Ascending aorta (tissue), 2 donors: ENCODE results near the gene UBE2J1. TPM values are rescaled to one million over a fixed set of nuclear protein-coding genes. Genes with fewer than 3 reads are reported as not detected.

Source experiments
- DNase-seq, 2 donors: peaks; one replicate each; pipeline ENCODE4 v3.0.0-alpha.2; 2019; ENCODE audit warnings: low spot score in 2 of 2
- H3K27ac ChIP-seq, 2 donors: fragments of 200-600 bp; sonication (generic); one replicate each; pipeline ENCODE4 v1.5.1; 2016 to 2017; ENCODE audit warnings: mild to moderate bottlenecking in 1 of 2
- H3K27me3 ChIP-seq: fragments of 200-600 bp; sonication (generic); one replicate; pipeline ENCODE4 v1.5.1; 2017
- H3K36me3 ChIP-seq, 2 donors: fragments of 200-600 bp; sonication (generic); one replicate each; pipeline ENCODE4 v1.5.1; 2016
- H3K4me1 ChIP-seq, 2 donors: fragments of 200-600 bp; sonication (generic); one replicate each; pipeline ENCODE4 v1.5.1; 2016 to 2017; ENCODE audit warnings: mild to moderate bottlenecking in 1 of 2
- H3K4me3 ChIP-seq, 2 donors: fragments of 200-600 bp; sonication (generic); one replicate each; pipeline ENCODE4 v1.5.1; 2016 to 2017; ENCODE audit warnings: mild to moderate bottlenecking in 1 of 2
- H3K9me3 ChIP-seq, 2 donors: fragments of 200-600 bp; sonication (generic); one replicate each; pipeline ENCODE4 v1.5.1; 2016
- intact Hi-C: fragments of 100-400 bp; cut with DNase I; formaldehyde crosslinking; loops from one replicate; pipeline ENCODE4 v1.15.1; 2023
- total RNA-seq: library from RNA; depleted of rRNA; stranded (reverse); fragments of >200 nt; gene quantifications from one replicate; pipeline ENCODE4 v1.1.0, GENCODE V29; 2016
- TF ChIP-seq, protein P1 (sequence below), 3 experiments: fragments of 200-600 bp in 2 of 3; fragments of 450-650 bp in 1 of 3; sonication (generic) in 2 of 3; IDR thresholded peaks; one replicate each; pipeline ENCODE4 v1.5.1; 2016 to 2019; ENCODE audit warnings: antibody characterized with exemption in 3 of 3, mild to moderate bottlenecking in 1 of 3, moderate library complexity in 1 of 3

UBE2J1 gene
- total RNA-seq, 1 donor from 2014 or later = 29.5 TPM

DNA sequence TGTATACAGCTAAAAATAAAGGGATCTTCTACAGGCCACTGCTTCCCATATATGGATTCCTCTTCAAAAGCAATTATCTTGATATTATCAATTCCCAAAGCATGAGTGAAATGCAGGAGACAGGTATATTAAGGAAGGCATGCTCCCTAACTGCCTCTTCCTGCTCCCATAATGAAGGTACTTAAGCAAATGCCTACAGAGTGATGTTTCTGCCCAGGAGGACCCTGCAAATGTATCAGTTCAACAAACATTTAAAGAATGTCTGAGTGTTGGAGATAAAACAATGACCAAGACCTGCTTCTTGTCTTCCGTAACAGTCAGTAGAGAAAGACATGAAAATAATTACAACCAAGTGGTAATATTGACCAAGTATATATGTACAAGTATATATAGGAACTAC lies 4.2 kb downstream of the UBE2J1 start:
- Histone ChIP-seq H3K27ac (no peak overlapping the region), H3K4me1 (peaks cover 3 to 18% of the 10 kb centered on the region in 2 donors), H3K36me3 (no peaks in the 10 kb centered on the region), H3K4me3 (no peak overlapping the region), H3K9me3 (no peaks in the 10 kb centered on the region), H3K27me3 (no peaks in the 10 kb centered on the region)
- TF ChIP-seq, protein P1, sequence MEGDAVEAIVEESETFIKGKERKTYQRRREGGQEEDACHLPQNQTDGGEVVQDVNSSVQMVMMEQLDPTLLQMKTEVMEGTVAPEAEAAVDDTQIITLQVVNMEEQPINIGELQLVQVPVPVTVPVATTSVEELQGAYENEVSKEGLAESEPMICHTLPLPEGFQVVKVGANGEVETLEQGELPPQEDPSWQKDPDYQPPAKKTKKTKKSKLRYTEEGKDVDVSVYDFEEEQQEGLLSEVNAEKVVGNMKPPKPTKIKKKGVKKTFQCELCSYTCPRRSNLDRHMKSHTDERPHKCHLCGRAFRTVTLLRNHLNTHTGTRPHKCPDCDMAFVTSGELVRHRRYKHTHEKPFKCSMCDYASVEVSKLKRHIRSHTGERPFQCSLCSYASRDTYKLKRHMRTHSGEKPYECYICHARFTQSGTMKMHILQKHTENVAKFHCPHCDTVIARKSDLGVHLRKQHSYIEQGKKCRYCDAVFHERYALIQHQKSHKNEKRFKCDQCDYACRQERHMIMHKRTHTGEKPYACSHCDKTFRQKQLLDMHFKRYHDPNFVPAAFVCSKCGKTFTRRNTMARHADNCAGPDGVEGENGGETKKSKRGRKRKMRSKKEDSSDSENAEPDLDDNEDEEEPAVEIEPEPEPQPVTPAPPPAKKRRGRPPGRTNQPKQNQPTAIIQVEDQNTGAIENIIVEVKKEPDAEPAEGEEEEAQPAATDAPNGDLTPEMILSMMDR (IDR thresholded peaks at IDR 0.05) = no peak
- DNase-seq = no peak
- intact Hi-C loops = no loop called here

DNA sequence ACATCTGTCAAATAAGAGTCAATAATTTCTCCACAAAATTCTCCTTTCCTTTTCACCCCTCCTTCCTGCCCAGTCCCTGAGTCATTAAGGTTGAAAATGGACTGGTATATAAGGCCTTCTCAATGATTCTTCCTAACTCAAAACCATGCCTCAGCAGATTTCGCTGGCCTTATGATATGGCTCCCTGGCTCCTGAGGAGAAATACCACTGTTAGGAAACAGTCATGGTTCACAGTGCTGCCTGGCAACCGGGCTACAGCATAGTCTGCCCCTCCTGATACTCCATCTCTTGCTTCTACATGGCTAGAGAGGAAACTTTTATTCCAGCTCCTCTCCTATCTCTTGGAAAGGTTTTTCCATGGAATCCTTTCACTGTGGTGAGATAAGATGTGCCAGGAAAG lies 4.7 kb downstream of the UBE2J1 start:
- Histone ChIP-seq H3K9me3 (no peaks in the 10 kb centered on the region), H3K4me1 (peaks cover 3 to 16% of the 10 kb centered on the region in 2 donors), H3K27me3 (no peaks in the 10 kb centered on the region), H3K36me3 (no peaks in the 10 kb centered on the region), H3K4me3 (no peak overlapping the region), H3K27ac (no peak overlapping the region)
- no peak for DNase-seq
- intact Hi-C loops = no loop called here
- TF ChIP-seq, protein P1 (IDR thresholded peaks at IDR 0.05) = no peak

DNA sequence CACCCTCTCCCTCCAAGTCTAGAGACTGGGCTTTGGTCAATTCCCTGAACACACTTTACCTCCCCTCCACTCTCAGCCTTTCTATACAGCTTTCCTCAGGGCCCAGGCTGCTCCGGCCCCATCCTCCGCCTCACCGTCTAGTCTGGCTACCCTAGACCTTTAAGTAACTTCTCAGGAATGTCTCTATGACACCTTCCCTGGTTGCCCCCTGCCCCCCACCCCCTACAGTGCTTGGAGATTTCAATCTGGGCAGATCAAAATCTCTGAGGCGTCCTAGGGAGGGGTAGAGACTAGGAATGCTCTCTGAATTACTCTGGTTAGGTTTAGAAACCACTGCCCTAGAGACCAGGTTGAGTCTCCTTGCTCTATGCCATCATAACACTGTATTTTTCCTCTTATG lies 6.1 kb downstream of the UBE2J1 start:
- intact Hi-C loops = no loop called here
- TF ChIP-seq, protein P1 (IDR thresholded peaks at IDR 0.05) = no peak
- no peaks in the 10 kb centered on the region for H3K27me3 ChIP-seq

DNA sequence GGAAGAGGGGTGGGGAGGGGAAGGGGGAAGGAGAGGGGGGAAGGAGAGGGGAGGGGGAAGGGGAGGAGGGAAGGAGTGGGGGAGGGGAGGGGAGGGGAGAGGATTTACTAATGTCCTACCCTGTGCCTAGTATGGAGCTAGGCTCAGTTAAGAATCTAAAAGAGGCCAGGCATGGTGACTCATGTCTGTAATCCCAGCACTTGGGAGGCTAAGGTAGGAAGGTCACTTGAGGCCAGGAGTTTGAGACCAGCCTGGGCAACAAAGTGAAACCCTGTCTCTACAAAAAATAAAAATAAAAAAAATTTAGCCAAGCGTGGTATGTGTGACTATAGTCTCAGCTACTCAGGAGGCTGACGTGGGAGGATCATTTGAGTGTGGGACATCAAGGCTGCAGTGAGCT lies 13.0 kb downstream of the UBE2J1 start:
- no peaks in the 10 kb centered on the region for H3K27me3 ChIP-seq

More for the DNA sequence above, 6.1 kb downstream of the UBE2J1 start:
- H3K36me3 ChIP-seq = peaks cover 5 to 9% of the 10 kb centered on the region in 2 donors
- no peaks in the 10 kb centered on the region for H3K9me3 ChIP-seq
- peaks cover 3 to 16% of the 10 kb centered on the region in 2 donors for H3K4me1 ChIP-seq
- DNase-seq = no peak
- no peak overlapping the region for H3K27ac ChIP-seq
- H3K4me3 ChIP-seq = no peak overlapping the region

DNA sequence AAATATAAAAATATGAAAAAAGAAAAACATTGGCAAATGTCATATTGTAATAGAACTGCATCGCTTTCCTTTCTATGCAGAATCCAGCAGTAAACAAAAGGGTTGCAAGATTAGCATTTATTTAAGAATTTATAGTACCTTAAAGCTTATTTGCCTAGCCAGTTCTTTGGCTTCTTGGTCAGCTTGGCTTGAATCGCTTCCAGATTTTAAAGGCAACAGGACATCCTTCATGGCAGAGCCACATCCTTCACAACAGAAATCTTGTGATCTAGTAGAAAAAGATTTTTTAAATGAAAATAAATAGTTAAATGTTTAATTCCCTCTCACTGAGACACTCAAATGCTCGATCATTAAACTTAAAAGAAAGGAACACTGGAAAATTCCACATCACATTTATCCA lies 17.4 kb downstream of the UBE2J1 start:
- intact Hi-C loops = no loop called here
- Histone ChIP-seq H3K27me3 (no peaks in the 10 kb centered on the region), H3K36me3 (peaks cover 28 to 57% of the 10 kb centered on the region in 2 donors), H3K4me1 (no peaks in the 10 kb centered on the region), H3K4me3 (no peak overlapping the region), H3K9me3 (no peaks in the 10 kb centered on the region), H3K27ac (no peak overlapping the region)
- TF ChIP-seq, protein P1 (IDR thresholded peaks at IDR 0.05) = no peak
- DNase-seq = no peak

More for the DNA sequence above, 13.0 kb downstream of the UBE2J1 start:
- H3K9me3 ChIP-seq = no peaks in the 10 kb centered on the region
- no peak overlapping the region for H3K4me3 ChIP-seq
- peaks cover 28 to 45% of the 10 kb centered on the region in 2 donors for H3K36me3 ChIP-seq
- intact Hi-C loops = no loop called here
- H3K4me1 ChIP-seq = peaks cover 0 to 2% of the 10 kb centered on the region in 2 donors
- no peak for DNase-seq
- TF ChIP-seq, protein P1 (IDR thresholded peaks at IDR 0.05) = no peak
- no peak overlapping the region for H3K27ac ChIP-seq

DNA sequence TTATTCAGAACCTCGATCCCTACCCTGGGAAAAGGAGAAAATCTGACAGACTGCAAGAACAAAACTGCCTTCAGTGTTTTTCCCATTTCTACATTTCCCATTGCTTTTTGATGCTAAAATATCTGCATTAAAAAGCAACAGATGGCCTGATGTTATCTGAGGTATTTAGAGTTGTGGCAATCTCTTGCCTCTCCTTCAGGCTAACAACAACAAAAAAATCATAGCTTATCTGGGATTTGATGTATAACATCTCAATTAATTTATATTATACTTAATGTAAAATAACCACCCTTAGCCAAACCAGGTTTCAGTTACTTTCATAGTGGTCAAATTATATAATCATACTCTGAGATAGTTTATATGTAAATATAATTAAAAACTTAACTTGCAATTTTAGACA lies 21.6 kb downstream of the UBE2J1 start:
- TF ChIP-seq, protein P1 (IDR thresholded peaks at IDR 0.05) = no peak
- Histone ChIP-seq H3K9me3 (no peaks in the 10 kb centered on the region), H3K4me1 (no peaks in the 10 kb centered on the region), H3K27me3 (no peaks in the 10 kb centered on the region), H3K4me3 (no peak overlapping the region), H3K36me3 (peaks cover 35 to 71% of the 10 kb centered on the region in 2 donors), H3K27ac (no peak overlapping the region)
- intact Hi-C loops = no loop called here
- DNase-seq = no peak
